ENCODE data around the gene CMTM4.

CMTM4 gene

GRCh38 chr16:66696669-66697630 is at the start of gene CMTM4:
CMTM4 (minus strand) TSS chr16:66696743; CDS start chr16:66696525, 218 bp downstream.
- peak; percentile 33 to 67 for DNase-seq (ENCODE audit: low read depth in 2 of 2)

GRCh38 chr16:66746048-66746447 is 49.5 kb upstream of the CMTM4 start:
- no peak for DNase-seq (ENCODE audit: low read depth in 2 of 2)

- DNase-seq (ENCODE audit: low read depth in 2 of 2), result no peak
These were observed 45.6 kb upstream of the CMTM4 start for GRCh38 chr16:66741950-66742808.

DNA sequence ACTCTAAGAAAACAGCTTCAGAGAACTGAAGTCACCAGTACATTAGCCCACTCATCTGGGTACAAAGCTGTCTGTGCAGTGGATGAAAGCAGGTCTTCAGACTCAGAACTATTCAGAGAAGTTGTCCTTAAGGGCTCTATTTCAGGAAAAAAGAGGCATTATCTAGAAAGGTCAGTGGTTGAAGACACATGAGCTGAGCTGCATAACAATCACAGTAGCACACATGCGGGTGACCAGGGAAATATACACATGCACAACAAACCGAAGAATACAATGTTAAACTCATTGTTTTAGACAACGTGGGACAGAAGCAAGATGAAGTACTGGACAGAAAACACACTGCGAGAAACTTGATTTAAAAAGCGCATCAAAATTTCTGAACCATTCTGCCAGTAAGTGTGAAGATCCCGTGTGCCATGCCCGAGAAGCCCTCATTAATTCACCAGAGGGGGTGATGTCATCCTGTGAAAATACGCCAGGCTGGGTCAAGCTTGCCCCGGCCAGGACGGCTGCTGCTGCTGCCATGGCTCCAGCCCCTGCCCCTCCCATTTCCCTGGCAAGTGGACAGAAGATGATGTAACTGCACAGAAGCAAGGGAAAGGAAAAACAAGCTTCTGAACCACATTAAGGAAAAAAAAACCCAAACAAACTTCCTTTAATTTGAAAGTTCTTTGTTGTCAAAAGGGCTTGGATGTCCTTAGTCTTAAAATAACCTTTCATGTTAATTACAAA is 44.8 kb upstream of the CMTM4 start:
- no peak for DNase-seq (ENCODE audit: low read depth in 2 of 2)

DNA sequence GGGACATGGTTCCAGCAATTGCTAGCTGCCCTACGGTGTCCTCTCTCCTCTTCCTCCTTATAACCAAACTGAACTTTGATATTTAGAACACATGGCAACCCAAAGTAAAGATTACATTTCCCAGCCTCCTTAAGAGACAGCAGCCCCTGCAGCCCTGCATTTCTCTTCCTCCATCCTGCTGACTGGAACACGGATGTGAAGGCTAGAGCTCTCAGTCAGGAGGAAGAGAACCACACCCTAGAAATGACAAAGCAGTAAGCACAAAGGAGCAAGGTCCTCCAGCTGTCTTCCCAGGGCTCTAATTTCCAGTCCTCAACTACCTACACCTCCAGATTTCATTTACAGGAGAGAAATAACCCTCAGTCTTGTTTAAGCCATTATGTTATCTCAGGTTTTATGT is 44.0 kb upstream of the CMTM4 start:
- DNase-seq (ENCODE audit: low read depth in 2 of 2), result no peak

DNA sequence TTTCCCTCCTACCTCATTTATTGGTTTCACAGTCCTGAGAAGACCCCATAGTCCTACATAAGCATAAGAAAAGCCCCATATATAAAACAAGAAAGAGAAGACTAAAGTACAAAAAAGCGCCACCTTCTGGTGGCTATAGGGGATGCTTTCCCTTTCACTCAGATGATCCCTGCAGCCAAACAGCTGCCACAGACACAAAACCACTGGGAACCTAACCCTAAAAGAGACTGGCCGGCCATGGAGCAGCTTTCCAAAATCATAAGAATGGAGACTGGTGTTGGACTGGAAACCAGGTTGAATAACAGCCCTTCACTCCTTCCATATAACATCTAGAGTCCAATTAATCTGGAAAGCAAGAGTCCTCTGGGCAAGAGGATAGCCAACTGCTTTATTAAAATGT is 43.5 kb upstream of the CMTM4 start:
- peak in 1 of 2 donors; percentile 11 for DNase-seq (ENCODE audit: low read depth in 2 of 2)

GRCh38 chr16:66735891-66736290 is 39.3 kb upstream of the CMTM4 start:
- no peak for DNase-seq (ENCODE audit: low read depth in 2 of 2)

- no peak for DNase-seq (ENCODE audit: low read depth in 2 of 2)
These were observed 34.6 kb upstream of the CMTM4 start for GRCh38 chr16:66731101-66731500.

DNA sequence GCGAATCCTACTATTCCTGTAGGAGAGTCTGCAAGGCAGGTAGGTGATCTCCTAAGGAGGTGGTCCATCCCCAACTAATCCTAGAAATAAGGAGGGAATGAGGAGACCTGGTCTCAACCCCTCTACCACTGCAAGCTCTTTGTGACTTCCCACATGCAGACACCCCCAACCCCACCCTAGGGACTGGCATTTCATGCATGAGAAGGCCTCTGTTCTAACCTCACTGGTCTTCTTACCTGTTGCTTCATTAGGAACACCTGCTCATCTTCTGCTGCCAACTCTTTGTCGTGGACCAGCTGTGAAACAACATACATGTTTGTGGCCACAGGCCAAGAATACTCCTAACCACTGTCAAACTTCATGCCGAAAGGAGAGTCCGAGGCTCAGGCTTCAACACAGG is 32.3 kb upstream of the CMTM4 start:
- DNase-seq (ENCODE audit: low read depth in 2 of 2), result no peak

DNA sequence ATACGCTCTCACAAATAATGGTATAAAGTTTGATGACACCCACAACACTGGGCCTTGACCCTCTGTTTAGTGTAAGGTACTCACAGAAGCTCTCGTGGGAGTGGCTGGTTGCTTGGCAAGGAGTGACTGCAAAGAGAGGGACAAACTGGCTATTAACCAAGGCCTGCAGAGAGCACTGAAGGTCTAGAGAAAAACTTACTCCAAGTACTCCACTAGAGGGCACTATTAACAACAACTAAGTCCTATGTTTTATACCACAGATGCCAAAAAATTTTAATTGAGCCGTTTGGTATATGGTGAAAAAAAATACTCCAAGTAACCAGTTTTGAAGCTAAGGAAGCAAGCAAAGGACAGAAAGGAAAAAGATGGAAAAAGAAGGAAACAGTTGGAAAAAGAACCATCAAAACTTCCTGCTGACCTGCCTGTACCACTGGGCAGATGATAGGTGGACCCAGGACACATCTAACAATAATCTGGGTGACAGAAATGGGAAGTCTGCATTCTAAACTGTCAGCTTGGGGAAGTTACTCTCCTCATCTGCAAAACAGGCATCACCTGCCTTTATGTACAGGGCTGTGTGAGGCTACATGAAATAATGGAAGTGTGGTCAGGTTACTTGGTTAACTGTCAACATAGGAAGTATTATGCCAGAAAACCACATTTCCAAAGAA is 31.7 kb upstream of the CMTM4 start:
- DNase-seq (ENCODE audit: low read depth in 2 of 2), result no peak

DNA sequence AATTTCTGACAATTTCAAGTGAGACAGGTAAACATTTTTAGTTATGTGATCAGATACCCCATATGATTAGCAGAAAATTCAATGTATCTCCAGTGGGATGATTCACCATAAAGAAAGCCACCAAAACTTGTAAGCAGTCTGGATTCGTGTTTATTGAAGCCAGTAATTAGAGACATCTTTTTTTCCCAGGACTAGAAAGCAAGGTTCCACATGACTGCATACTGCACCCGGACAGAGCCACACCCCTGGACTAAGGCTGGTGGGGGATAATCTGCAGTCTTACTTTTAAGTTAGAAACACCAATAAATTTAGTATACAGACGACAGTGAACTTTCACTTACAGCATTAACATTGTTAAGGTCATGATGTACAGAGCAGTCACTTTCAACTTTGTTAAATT is 24.2 kb upstream of the CMTM4 start:
- DNase-seq (ENCODE audit: low read depth in 2 of 2), result no peak

GRCh38 chr16:66719246-66719645 is 22.7 kb upstream of the CMTM4 start:
- no peak for DNase-seq (ENCODE audit: low read depth in 2 of 2)

GRCh38 chr16:66717776-66718175 is 21.2 kb upstream of the CMTM4 start:
- DNase-seq (ENCODE audit: low read depth in 2 of 2), result no peak

DNA sequence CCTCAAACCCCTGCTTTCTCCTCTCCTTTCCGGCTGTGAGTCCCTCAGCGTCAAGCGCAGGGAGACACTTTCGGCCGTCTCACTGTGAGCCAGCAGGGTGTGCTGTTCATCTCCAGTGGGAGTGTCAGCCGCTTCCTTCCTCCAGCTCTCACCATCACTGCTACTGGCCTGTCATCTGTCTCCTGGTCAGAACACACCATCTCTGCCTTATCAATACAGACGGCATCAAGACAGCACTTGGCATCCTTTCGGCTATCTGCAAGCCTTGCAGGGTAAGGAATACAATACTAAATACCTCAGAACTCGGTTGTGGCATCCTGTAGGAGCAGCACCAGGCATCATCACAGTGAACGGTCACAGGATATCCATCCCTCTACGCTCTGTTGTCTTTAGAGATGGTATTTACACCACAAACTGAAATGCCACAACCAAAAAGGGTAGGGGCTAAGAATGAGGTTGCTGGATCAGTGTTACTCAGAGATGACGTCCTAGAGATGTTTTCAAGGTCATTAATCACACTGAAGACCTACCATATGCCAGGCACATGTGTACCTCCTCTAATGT is 20.7 kb upstream of the CMTM4 start:
- DNase-seq (ENCODE audit: low read depth in 2 of 2), result no peak

DNA sequence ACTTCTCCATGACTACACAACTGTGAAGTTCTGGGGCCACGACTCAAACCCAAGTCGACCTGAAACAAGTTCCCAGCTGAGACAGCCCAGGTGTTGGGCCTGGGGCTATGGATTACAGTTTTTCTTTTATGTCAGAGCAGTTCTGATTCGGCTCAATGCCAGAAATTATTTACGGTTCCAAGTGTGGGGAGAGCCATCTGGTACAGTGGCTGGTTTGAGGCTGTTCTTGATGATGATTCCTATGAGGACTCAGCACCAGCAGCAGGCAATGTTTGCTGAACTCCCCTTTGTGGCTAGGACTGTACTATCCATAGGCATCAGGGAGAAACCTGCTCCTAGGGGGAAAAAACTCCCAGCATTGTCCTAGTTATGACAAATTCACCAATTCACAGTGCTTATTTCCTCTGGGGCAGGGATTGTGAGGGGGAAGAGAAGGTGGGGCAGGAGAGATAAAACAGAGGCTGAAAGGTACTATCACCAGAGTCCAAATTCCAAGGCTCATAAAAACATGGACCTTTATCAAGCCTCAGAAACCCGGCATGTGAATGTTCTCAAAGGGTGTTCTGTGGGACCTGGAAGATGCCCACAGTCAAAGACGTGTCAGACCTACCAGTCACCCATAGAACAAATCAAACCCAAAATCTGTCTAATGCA is 18.2 kb upstream of the CMTM4 start:
- DNase-seq (ENCODE audit: low read depth in 2 of 2), result no peak

DNA sequence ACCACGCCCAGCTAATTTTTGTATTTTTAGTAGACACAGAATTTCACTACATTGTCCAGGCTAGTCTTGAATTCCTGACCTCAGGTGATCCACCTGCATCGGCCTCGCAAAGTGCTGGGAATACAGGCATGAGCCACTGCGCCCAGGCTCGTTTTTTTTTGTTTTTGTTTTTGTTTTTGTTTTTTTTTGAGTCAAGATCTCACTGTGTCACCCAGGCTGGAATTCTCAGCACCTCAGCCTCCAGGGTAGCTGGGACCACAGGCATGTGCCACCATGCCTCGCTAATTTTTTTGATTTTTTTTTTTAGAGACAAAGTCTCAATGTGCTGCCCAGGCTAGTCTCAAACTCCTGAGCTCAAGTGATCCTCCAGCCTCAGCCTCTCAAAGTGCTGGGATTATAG is 17.5 kb upstream of the CMTM4 start:
- DNase-seq (ENCODE audit: low read depth in 2 of 2), result no peak

- no peak for DNase-seq (ENCODE audit: low read depth in 2 of 2)
These were observed 16.5 kb upstream of the CMTM4 start for GRCh38 chr16:66713076-66713475.

- DNase-seq (ENCODE audit: low read depth in 2 of 2), result no peak
These were observed 16.0 kb upstream of the CMTM4 start for GRCh38 chr16:66712512-66712911.

DNA sequence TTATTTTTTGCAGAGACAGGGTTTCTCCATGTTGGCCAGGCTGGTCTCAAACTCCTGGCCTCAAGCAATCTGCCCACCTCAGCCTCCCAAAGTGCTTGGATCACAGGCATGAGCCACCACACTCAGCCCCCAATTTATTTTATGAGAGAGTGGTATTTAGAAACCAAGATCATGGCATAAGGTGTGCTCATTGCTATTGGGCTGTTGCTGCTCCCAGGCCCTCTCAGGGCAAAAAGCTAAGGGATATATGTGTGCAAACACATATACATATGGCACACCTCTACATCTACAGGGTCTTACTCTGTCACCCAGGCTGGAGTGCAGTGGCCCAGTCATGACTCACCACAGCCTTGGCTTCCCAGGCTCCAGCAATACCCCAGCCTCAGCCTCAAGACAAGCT is 15.0 kb upstream of the CMTM4 start:
- no peak for DNase-seq (ENCODE audit: low read depth in 2 of 2)

- DNase-seq (ENCODE audit: low read depth in 2 of 2), result no peak
These were observed 9.9 kb upstream of the CMTM4 start for GRCh38 chr16:66706506-66706880.
